Measurements from ENCODE around the gene AGBL4.

The AGBL4 gene

DNA sequence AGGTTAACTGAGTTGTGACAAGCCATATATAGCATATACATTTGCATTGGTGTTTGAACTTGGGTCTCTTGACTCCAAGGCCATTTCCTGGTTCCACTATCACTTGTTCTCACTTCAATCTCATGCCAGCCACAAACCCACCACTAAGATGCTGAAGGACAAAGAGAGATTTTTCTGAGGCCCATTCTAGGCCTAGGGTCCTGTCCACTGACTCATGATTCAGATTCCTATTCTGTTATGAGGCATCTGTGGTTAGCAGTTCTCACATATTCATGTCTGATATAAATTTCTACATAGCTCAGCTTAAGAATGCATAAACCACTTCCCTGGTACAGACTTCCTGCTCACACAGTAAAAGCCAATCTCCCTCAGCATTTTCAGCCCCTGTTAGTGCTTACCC, 921.0 kb downstream of the AGBL4 start:
- ChIA-PET POLR2A (no interaction called here), CTCF (no interaction called here)
- TF ChIP-seq, protein P1, sequence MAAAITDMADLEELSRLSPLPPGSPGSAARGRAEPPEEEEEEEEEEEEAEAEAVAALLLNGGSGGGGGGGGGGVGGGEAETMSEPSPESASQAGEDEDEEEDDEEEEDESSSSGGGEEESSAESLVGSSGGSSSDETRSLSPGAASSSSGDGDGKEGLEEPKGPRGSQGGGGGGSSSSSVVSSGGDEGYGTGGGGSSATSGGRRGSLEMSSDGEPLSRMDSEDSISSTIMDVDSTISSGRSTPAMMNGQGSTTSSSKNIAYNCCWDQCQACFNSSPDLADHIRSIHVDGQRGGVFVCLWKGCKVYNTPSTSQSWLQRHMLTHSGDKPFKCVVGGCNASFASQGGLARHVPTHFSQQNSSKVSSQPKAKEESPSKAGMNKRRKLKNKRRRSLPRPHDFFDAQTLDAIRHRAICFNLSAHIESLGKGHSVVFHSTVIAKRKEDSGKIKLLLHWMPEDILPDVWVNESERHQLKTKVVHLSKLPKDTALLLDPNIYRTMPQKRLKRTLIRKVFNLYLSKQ (tag by site-specific recombination; IDR thresholded peaks at IDR 0.05; ENCODE audit: borderline replicate concordance), result no peak
- TF ChIP-seq IKZF3 (tag by site-specific recombination; IDR thresholded peaks at IDR 0.05) (no peak), KLF8 (tag by site-specific recombination; IDR thresholded peaks at IDR 0.05) (no peak), ZNF19 (tag by site-specific recombination; IDR thresholded peaks at IDR 0.05; ENCODE audit: low read depth) (no peak)
- TF ChIP-seq, protein P2, sequence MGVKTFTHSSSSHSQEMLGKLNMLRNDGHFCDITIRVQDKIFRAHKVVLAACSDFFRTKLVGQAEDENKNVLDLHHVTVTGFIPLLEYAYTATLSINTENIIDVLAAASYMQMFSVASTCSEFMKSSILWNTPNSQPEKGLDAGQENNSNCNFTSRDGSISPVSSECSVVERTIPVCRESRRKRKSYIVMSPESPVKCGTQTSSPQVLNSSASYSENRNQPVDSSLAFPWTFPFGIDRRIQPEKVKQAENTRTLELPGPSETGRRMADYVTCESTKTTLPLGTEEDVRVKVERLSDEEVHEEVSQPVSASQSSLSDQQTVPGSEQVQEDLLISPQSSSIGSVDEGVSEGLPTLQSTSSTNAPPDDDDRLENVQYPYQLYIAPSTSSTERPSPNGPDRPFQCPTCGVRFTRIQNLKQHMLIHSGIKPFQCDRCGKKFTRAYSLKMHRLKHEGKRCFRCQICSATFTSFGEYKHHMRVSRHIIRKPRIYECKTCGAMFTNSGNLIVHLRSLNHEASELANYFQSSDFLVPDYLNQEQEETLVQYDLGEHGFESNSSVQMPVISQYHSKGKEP (tag by site-specific recombination; IDR thresholded peaks at IDR 0.05), result no peak
- Histone ChIP-seq H3K36me3 (ENCODE audit: control insufficient read depth in 2 of 2, insufficient read depth in 1 of 2, low read length in 2 of 2) (no peaks in the 10 kb centered on the region), H3K4me3 (ENCODE audit: low read depth, low read length) (no peak overlapping the region), H3K27ac (ENCODE audit: extremely low read depth, low read depth, low read length) (no peak overlapping the region), H3K9me3 (ENCODE audit: control insufficient read depth, insufficient read depth, low read depth, low read length) (no peaks in the 10 kb centered on the region), H3K4me1 (ENCODE audit: control insufficient read depth, insufficient read depth, low read length) (no peaks in the 10 kb centered on the region)

DNA sequence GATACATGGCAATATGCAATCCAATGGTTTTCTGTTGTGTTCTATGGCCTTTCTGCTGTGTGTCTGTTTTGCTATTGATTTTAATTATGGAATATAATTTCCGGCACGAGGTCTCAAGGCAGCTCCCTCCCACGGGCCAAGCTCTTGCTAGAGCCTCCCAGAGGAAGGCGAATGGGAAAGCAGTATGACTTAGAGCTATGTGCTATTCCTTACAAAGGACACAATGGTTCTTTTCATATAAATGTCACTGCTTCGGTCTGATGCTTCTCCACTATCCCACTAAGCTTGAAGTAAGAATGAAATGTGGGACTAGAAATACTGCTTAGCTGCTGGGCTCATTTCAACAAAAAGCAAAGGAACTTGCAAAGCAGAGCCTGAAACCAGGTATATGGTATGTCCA, 924.9 kb downstream of the AGBL4 start:
- Histone ChIP-seq H3K36me3 (ENCODE audit: control insufficient read depth in 2 of 2, insufficient read depth in 1 of 2, low read length in 2 of 2) (no peaks in the 10 kb centered on the region), H3K27ac (ENCODE audit: extremely low read depth, low read depth, low read length) (no peak overlapping the region), H3K4me1 (ENCODE audit: control insufficient read depth, insufficient read depth, low read length) (no peaks in the 10 kb centered on the region), H3K9me3 (ENCODE audit: control insufficient read depth, insufficient read depth, low read depth, low read length) (no peaks in the 10 kb centered on the region), H3K4me3 (ENCODE audit: low read depth, low read length) (no peak overlapping the region)
- CTCF ChIA-PET, result interaction anchor here (0.5 to 0.7 kb wide), 2 partner anchors 307 to 993 kb away, joined by 3 read pairs; no protein-coding TSS in a partner anchor
- TF ChIP-seq ZNF561 (tag by site-specific recombination; IDR thresholded peaks at IDR 0.05; ENCODE audit: borderline replicate concordance) (no peak), ZNF76 (tag by site-specific recombination; IDR thresholded peaks at IDR 0.05; ENCODE audit: borderline replicate concordance, low read depth) (no peak), SALL2 (tag by site-specific recombination; IDR thresholded peaks at IDR 0.05; ENCODE audit: borderline replicate concordance) (no peak), MEIS1 (CRISPR knock-in tag; IDR thresholded peaks at IDR 0.05; ENCODE audit: borderline replicate concordance) (no peak), MYNN (tag by site-specific recombination; IDR thresholded peaks at IDR 0.05; ENCODE audit: borderline replicate concordance) (no peak), HOXD13 (CRISPR knock-in tag; IDR thresholded peaks at IDR 0.05; ENCODE audit: borderline replicate concordance) (no peak), KLF8 (tag by site-specific recombination; IDR thresholded peaks at IDR 0.05) (no peak), ZIC2 (tag by site-specific recombination; IDR thresholded peaks at IDR 0.05) (no peak), ZNF140 (tag by site-specific recombination; IDR thresholded peaks at IDR 0.05) (no peak), KLF10 (tag by site-specific recombination; IDR thresholded peaks at IDR 0.05) (no peak), OVOL3 (tag by site-specific recombination; IDR thresholded peaks at IDR 0.05) (no peak), ZFHX2 (tag by site-specific recombination; conservative IDR thresholded peaks at IDR 0.05) (no peak), ZNF335 (tag by site-specific recombination; conservative IDR thresholded peaks at IDR 0.05) (no peak), ZNF664 (tag by site-specific recombination; IDR thresholded peaks at IDR 0.05) (no peak), SETDB1 (IDR thresholded peaks at IDR 0.05; ENCODE audit: insufficient read length, low read length) (no peak), ZNF701 (tag by site-specific recombination; IDR thresholded peaks at IDR 0.05) (no peak)
- TF ChIP-seq, protein P3, sequence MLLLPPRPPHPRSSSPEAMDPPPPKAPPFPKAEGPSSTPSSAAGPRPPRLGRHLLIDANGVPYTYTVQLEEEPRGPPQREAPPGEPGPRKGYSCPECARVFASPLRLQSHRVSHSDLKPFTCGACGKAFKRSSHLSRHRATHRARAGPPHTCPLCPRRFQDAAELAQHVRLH (tag by site-specific recombination; IDR thresholded peaks at IDR 0.05), result no peak
- TF ChIP-seq, protein P4, sequence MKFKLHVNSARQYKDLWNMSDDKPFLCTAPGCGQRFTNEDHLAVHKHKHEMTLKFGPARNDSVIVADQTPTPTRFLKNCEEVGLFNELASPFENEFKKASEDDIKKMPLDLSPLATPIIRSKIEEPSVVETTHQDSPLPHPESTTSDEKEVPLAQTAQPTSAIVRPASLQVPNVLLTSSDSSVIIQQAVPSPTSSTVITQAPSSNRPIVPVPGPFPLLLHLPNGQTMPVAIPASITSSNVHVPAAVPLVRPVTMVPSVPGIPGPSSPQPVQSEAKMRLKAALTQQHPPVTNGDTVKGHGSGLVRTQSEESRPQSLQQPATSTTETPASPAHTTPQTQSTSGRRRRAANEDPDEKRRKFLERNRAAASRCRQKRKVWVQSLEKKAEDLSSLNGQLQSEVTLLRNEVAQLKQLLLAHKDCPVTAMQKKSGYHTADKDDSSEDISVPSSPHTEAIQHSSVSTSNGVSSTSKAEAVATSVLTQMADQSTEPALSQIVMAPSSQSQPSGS (tag by site-specific recombination; IDR thresholded peaks at IDR 0.05; ENCODE audit: low read depth), result no peak
- TF ChIP-seq, protein P5, sequence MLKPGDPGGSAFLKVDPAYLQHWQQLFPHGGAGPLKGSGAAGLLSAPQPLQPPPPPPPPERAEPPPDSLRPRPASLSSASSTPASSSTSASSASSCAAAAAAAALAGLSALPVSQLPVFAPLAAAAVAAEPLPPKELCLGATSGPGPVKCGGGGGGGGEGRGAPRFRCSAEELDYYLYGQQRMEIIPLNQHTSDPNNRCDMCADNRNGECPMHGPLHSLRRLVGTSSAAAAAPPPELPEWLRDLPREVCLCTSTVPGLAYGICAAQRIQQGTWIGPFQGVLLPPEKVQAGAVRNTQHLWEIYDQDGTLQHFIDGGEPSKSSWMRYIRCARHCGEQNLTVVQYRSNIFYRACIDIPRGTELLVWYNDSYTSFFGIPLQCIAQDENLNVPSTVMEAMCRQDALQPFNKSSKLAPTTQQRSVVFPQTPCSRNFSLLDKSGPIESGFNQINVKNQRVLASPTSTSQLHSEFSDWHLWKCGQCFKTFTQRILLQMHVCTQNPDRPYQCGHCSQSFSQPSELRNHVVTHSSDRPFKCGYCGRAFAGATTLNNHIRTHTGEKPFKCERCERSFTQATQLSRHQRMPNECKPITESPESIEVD (tag by site-specific recombination; IDR thresholded peaks at IDR 0.05), result no peak
- POLR2A ChIA-PET, result no interaction called here

All from HEK293 (cell line).